ENCODE results near the gene CDH13.

Gene CDH13

GRCh38 chr16:83418565-83418964, 791.8 kb downstream of the CDH13 start:
- no peak for TF ChIP-seq GATA3 (IDR thresholded peaks at IDR 0.05; ENCODE audit: low read depth, low read length)
- no peak for TF ChIP-seq GATA2 (IDR thresholded peaks at IDR 0.05; ENCODE audit: low read depth, low read length)

GRCh38 chr16:83420206-83420760, 793.5 kb downstream of the CDH13 start:
- TF ChIP-seq GATA3 (IDR thresholded peaks at IDR 0.05; ENCODE audit: low read depth, low read length) (no peak), GATA2 (IDR thresholded peaks at IDR 0.05; ENCODE audit: low read depth, low read length) (no peak)

- TF ChIP-seq GATA2 (IDR thresholded peaks at IDR 0.05; ENCODE audit: low read depth, low read length) (no peak), GATA3 (IDR thresholded peaks at IDR 0.05; ENCODE audit: low read depth, low read length) (no peak)
Observed at GRCh38 chr16:83433201-83433600, 806.4 kb downstream of the CDH13 start.

- TF ChIP-seq GATA2 (IDR thresholded peaks at IDR 0.05; ENCODE audit: low read depth, low read length) (no peak), GATA3 (IDR thresholded peaks at IDR 0.05; ENCODE audit: low read depth, low read length) (no peak)
Observed at GRCh38 chr16:83437036-83437435, 810.3 kb downstream of the CDH13 start.

- no peak for TF ChIP-seq GATA3 (IDR thresholded peaks at IDR 0.05; ENCODE audit: low read depth, low read length)
- TF ChIP-seq GATA2 (IDR thresholded peaks at IDR 0.05; ENCODE audit: low read depth, low read length) = no peak
Observed at GRCh38 chr16:83438326-83438725, 811.6 kb downstream of the CDH13 start.

GRCh38 chr16:83439412-83439811, 812.6 kb downstream of the CDH13 start:
- TF ChIP-seq GATA2 (IDR thresholded peaks at IDR 0.05; ENCODE audit: low read depth, low read length) (no peak), GATA3 (IDR thresholded peaks at IDR 0.05; ENCODE audit: low read depth, low read length) (no peak)

- TF ChIP-seq GATA2 (IDR thresholded peaks at IDR 0.05; ENCODE audit: low read depth, low read length) = no peak
- TF ChIP-seq GATA3 (IDR thresholded peaks at IDR 0.05; ENCODE audit: low read depth, low read length) = no peak
Observed at GRCh38 chr16:83441517-83441916, 814.7 kb downstream of the CDH13 start.

GRCh38 chr16:83443972-83444371, 817.2 kb downstream of the CDH13 start:
- TF ChIP-seq GATA2 (IDR thresholded peaks at IDR 0.05; ENCODE audit: low read depth, low read length) (no peak), GATA3 (IDR thresholded peaks at IDR 0.05; ENCODE audit: low read depth, low read length) (no peak)

- TF ChIP-seq GATA3 (IDR thresholded peaks at IDR 0.05; ENCODE audit: low read depth, low read length) (no peak), GATA2 (IDR thresholded peaks at IDR 0.05; ENCODE audit: low read depth, low read length) (no peak)
Observed at GRCh38 chr16:83447560-83447959, 820.8 kb downstream of the CDH13 start.

GRCh38 chr16:83449861-83450260, 823.1 kb downstream of the CDH13 start:
- TF ChIP-seq GATA2 (IDR thresholded peaks at IDR 0.05; ENCODE audit: low read depth, low read length) = no peak
- no peak for TF ChIP-seq GATA3 (IDR thresholded peaks at IDR 0.05; ENCODE audit: low read depth, low read length)

GRCh38 chr16:83453977-83454376, 827.2 kb downstream of the CDH13 start:
- TF ChIP-seq GATA3 (IDR thresholded peaks at IDR 0.05; ENCODE audit: low read depth, low read length) (no peak), GATA2 (IDR thresholded peaks at IDR 0.05; ENCODE audit: low read depth, low read length) (no peak)

- TF ChIP-seq GATA2 (IDR thresholded peaks at IDR 0.05; ENCODE audit: low read depth, low read length) = no peak
- no peak for TF ChIP-seq GATA3 (IDR thresholded peaks at IDR 0.05; ENCODE audit: low read depth, low read length)
Observed at GRCh38 chr16:83455716-83456115, 828.9 kb downstream of the CDH13 start.

GRCh38 chr16:83456934-83457333, 830.2 kb downstream of the CDH13 start:
- TF ChIP-seq GATA2 (IDR thresholded peaks at IDR 0.05; ENCODE audit: low read depth, low read length) (no peak), GATA3 (IDR thresholded peaks at IDR 0.05; ENCODE audit: low read depth, low read length) (no peak)

GRCh38 chr16:83458612-83459011, 831.8 kb downstream of the CDH13 start:
- no peak for TF ChIP-seq GATA2 (IDR thresholded peaks at IDR 0.05; ENCODE audit: low read depth, low read length)
- TF ChIP-seq GATA3 (IDR thresholded peaks at IDR 0.05; ENCODE audit: low read depth, low read length) = no peak

GRCh38 chr16:83464991-83465390, 838.2 kb downstream of the CDH13 start:
- TF ChIP-seq GATA2 (IDR thresholded peaks at IDR 0.05; ENCODE audit: low read depth, low read length) (no peak), GATA3 (IDR thresholded peaks at IDR 0.05; ENCODE audit: low read depth, low read length) (no peak)

- no peak for TF ChIP-seq GATA2 (IDR thresholded peaks at IDR 0.05; ENCODE audit: low read depth, low read length)
- no peak for TF ChIP-seq GATA3 (IDR thresholded peaks at IDR 0.05; ENCODE audit: low read depth, low read length)
Observed at GRCh38 chr16:83470416-83470815, 843.6 kb downstream of the CDH13 start.

Measured in SH-SY5Y (cell line).